Right ventricle myocardium inferior (tissue), 1 donor: ENCODE results near the gene MAPRE2. TPM values are rescaled to one million over a fixed set of nuclear protein-coding genes. Genes with fewer than 3 reads are reported as not detected.

Experiments
- ATAC-seq: fragments of 200-7000 bp; cut with Tn5 transposase; one replicate; pipeline ENCODE4 v1.9.1; 2020; ENCODE audit warnings: mild to moderate bottlenecking, moderate library complexity
- DNase-seq: peaks from one replicate; pipeline ENCODE4 v3.0.0; 2021; ENCODE audit errors: missing footprints
- intact Hi-C: fragments of 100-400 bp; cut with DNase I; formaldehyde crosslinking; loops from one replicate; pipeline ENCODE4 v1.11.0; 2022
- long read RNA-seq: library from polyadenylated mRNA; unstranded; transcript quantifications from one replicate; pipeline ENCODE4 v2.0.0, GENCODE V29; 2021
- total RNA-seq: library from RNA; stranded (reverse); fragmentation: NEBNext Ultra II Directional; extraction: Animal tissue kit (Norgen Biotek cat#: 25700); gene quantifications from one replicate; pipeline ENCODE4 v1.2.1, GENCODE V29; 2021
- donor health status: DM: no; HTN: yes; CAD: no; lungs with severe emphysema.

MAPRE2 gene
- total RNA-seq, result 112 TPM
- long read RNA-seq, full-length matches to known transcripts, result 48 of 68 reads
- long read RNA-seq, partial matches to known transcripts, result 5 of 68 reads
- long read RNA-seq, other reads (novel, unspliced or antisense), result 15 of 68 reads

DNA sequence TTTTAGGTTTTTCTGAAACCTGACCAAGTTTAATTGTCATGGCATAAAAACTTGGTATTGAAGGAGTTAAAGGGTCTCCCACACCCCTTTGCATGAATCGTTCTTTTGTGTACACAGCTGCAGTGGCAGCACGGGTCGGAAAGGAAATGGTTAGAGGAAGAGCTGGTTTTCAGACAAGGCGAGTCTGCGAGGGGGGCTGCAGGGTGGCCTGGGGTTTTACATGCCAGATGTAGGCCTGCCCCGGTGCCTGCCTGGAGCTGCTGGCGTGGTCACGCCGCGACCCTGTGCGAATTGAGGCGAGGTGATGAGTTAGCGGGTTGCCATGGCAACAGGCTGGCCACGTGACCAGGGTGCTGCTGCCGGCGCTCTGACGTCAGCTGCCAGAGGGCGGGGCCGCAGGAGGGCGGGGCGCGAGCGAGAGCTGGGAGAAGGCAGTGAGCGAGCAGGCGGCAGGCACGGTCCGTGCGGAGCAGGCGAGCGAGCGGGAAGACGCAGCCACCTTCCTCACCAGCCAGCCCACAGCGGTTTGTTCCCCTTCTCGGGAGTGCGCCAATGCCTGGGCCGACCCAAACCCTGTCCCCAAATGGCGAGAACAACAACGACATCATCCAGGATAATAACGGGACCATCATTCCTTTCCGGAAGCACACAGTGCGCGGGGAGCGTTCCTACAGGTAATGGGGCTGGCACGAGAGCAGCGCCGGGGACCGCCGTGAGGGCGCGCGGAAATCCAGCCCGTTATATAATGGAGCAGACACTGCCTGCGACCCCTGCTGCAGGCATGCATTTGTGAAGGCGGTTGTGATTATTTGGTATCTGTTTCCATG, at the start of gene MAPRE2:
MAPRE2 (plus strand) TSS at position 426 of the 827 bp plus-strand sequence; CDS start at position 553, 127 bp downstream.
- intact Hi-C loops, result loop anchor here (2.0 to 5.0 kb wide), 2 partner anchors 41 to 98 kb away; no protein-coding TSS in a partner anchor
- peak; percentile 100 for DNase-seq

GRCh38 chr18:34991561-34991960, 49.7 kb upstream of the MAPRE2 start:
- DNase-seq, result no peak
- intact Hi-C loops, result no loop called here
- ATAC-seq, result no peak

More for the DNA sequence above, at the start of gene MAPRE2:
- peak; percentile 97 for ATAC-seq

- DNase-seq (no peak), ATAC-seq (no peak)
- intact Hi-C loops, result no loop called here
Measured at GRCh38 chr18:34993289-34993688, 47.9 kb upstream of the MAPRE2 start.

- DNase-seq (no peak), ATAC-seq (no peak)
- intact Hi-C loops, result no loop called here
Measured at GRCh38 chr18:34995746-34996145, 45.5 kb upstream of the MAPRE2 start.

GRCh38 chr18:34998661-34999060, 42.6 kb upstream of the MAPRE2 start:
- ATAC-seq (peak; percentile 34), DNase-seq (no peak)
- intact Hi-C loops, result no loop called here

GRCh38 chr18:34999756-35000289, 41.4 kb upstream of the MAPRE2 start:
- intact Hi-C loops, result no loop called here
- DNase-seq (peak; percentile 68), ATAC-seq (peak; percentile 54)

- ATAC-seq (no peak), DNase-seq (no peak)
- intact Hi-C loops, result no loop called here
Measured at GRCh38 chr18:35000457-35000856, 40.8 kb upstream of the MAPRE2 start.

GRCh38 chr18:35002120-35002519, 39.1 kb upstream of the MAPRE2 start:
- intact Hi-C loops, result no loop called here
- DNase-seq (no peak), ATAC-seq (no peak)

DNA sequence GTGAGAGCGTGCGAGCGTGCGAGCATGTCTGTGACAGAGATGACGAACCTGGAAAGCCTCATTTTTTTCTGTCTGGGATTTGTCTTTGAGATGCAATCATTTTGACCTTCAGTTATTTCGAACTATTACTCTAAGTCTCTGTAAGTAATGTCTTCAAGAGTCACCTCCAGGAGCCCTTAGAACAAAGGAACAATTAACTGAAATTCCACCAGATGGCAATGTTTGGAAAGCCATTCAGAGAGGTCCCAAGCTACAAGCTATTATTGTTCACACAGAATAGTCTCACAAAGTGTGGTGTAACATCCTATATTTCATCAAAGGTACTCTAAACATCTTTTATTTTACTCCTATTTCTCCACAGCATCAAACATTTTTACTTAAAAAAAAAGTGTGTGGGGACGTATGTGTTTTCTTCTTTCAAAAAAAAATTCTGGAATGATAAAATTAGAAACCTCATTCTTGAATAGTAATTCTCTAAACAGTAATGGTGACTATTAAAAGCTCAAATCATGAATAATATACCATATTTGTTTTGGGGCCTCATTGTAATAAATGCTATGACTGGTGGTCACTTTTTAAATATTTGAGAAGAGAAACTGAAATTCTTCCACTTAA, 35.1 kb upstream of the MAPRE2 start:
- ATAC-seq (peak; percentile 87), DNase-seq (no peak)
- intact Hi-C loops, result loop anchor here (1.0 to 5.0 kb wide), 2 partner anchors 138 to 346 kb away; no protein-coding TSS in a partner anchor

GRCh38 chr18:35010156-35010555, 31.1 kb upstream of the MAPRE2 start:
- ATAC-seq (no peak), DNase-seq (no peak)
- intact Hi-C loops, result no loop called here

GRCh38 chr18:35010993-35011392, 30.2 kb upstream of the MAPRE2 start:
- intact Hi-C loops, result no loop called here
- no peak for DNase-seq
- ATAC-seq, result peak; percentile 87

DNA sequence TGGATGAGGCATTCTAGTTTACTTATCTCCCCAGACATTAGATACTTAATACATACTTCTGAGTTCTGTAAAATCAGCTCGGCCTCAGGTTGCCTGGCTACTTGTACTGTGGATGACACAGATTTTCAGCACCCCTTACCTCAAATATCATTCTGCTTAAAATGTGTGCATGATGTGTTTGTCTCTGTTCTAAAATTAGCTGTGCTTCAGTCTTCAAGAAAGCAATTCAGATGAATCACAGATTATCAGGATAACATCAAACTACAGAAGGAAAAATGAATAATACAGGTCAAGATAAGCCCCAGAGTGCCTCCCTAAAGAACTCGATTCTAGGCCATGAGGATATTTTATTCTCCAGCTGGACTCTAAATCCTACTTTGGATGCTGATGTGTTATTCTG, 21.3 kb upstream of the MAPRE2 start:
- intact Hi-C loops, result no loop called here
- DNase-seq (no peak), ATAC-seq (no peak)

- no peak for DNase-seq
- intact Hi-C loops, result no loop called here
- no peak for ATAC-seq
Measured at GRCh38 chr18:35022426-35023001, 18.7 kb upstream of the MAPRE2 start.

DNA sequence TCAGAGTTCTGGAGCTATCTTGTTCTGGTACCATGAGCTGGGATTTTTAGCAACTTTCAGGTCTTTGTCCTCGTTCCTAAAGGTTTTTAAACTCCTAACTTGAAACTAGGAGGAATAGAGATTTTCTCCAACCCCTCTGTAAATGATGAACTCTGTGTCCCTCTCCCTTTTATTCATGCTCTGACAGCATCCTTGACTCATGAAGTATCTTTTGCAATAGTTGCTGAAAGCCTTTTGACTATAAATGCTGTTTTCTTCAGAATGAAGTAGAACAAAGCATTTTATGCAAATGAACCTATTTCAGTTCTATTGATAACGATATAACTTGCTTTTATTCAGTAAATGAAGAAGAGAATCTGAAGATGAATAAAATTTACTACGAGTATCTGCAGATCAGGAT, 17.0 kb upstream of the MAPRE2 start:
- no peak for ATAC-seq

DNA sequence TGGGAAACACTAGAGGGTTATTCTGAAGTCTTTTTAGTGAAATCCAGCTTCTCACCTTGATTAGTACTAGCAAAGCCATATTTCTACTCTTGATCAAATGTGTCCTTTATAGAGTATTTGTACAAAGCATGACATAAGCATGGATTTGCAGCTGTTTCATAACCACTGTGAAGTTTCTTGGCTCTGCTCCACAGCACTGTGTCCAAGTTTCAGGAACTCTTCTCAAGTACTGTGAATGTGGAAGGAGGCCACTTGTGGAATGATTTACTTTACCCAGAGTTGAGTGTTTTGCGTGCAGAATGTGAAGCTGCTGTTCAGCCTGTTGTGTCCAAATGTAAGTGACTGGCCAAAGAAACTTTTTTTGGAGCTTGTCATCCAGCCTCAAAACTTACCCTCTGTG, 16.2 kb upstream of the MAPRE2 start:
- intact Hi-C loops, result loop anchor here (5.0 kb wide), 2 partner anchors 117 to 217 kb away; partner anchors contain the start of gene ZNF397
- ATAC-seq (peak; percentile 92), DNase-seq (peak; percentile 41)

More for the DNA sequence above, 17.0 kb upstream of the MAPRE2 start:
- intact Hi-C loops, result no loop called here
- no peak for DNase-seq

DNA sequence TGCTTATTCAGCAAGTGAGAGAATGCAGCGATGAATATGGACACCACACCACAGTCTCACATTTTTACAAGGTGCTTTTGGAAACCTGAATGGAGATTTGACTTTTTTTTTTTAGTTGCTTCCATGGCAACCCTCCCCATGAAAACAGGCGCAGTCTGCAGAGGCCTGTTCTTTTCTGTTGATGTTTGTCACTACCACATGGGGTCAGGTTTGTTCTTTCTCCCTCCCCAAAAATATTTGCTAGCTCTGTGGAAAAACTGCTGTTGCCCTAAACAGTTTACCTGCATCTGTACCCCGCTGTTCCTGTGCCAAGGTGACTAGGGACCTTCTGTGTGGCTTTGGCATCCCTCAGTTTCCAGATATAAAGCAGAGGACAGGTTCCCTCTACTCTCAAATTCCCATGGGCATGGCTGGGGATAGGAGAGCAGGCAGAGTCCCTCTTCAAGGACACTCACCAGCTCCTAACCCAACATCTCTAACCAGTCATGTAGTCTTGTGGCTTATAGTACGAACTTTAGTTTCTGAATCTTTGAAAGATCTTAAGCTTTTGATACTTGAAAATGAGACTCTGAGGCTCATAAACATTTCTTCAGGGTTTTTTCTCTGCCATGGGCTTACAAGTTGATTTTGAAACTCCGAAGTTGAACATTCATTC, 14.7 kb upstream of the MAPRE2 start:
- intact Hi-C loops, result loop anchor here (5.0 kb wide), 2 partner anchors 116 to 216 kb away; partner anchors contain the start of gene ZNF397
- ATAC-seq (no peak), DNase-seq (no peak)

DNA sequence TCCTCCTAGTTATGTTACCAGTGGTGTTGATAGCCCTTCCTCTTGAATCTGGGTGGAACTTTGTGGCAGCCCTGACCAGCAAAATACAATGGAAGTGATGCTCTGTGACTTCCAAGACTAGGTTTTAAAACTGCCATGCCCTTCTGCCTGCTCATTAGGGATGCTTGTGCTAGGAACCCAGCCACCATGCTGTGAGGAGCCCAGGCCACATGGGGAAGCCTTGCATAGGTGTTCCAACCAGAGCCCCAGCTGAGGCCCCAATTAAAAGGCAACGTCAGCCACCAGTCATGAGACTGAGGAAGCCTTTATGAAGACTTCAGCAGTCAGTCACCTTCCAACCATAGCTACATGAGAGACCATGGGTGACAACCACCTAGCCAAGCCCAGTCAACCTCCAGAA, 14.0 kb upstream of the MAPRE2 start:
- ATAC-seq, result no peak
- intact Hi-C loops, result loop anchor here (5.0 kb wide), 2 partner anchors 115 to 215 kb away; partner anchors contain the start of gene ZNF397
- no peak for DNase-seq

DNA sequence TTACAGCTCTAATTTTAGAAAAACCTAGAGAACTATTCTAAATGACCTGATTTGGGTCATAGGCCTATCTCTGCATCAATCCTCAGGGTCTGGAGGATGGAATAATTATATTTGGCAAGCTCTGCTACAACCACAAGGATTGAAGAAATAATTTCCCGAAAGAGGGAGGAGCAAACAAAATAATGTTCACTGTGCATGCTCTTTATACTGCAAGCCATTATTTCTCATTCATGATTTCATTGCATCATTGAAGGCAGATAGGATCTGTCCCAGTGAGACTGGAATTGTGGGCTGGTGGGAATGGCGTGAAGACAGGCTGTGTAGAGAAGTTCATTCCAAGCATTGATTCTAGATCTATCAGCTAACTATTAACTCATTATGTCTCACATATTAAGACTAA, 12.7 kb upstream of the MAPRE2 start:
- ATAC-seq (no peak), DNase-seq (no peak)
- intact Hi-C loops, result loop anchor here (5.0 kb wide), 2 partner anchors 114 to 214 kb away; partner anchors contain the start of gene ZNF397
